GM12891 (cell line): ENCODE results near the gene UBE2L5.

ENCODE experiments used
- DNase-seq: peaks from one replicate; pipeline ENCODE4 v3.0.0; 2011; ENCODE audit warnings: low spot score; ENCODE audit not compliant: insufficient read length
- FAIRE-seq: peaks from 2 replicates; lab custom pipeline; 2011; peaks lifted over from hg19 to GRCh38; lab: Jason Lieb, UNC
- PAX5 ChIP-seq: IDR thresholded peaks from 2 replicates; pipeline ENCODE4 v1.6.1; 2011; ENCODE audit warnings: low read length, moderate library complexity, mild to moderate bottlenecking; ENCODE audit not compliant: insufficient read depth, severe bottlenecking
- POLR2A ChIP-seq: IDR thresholded peaks from 2 replicates; pipeline ENCODE4 v1.6.1; 2011; ENCODE audit warnings: low read depth, low read length, control low read depth
- POLR2AphosphoS5 ChIP-seq: IDR thresholded peaks from 2 replicates; pipeline ENCODE4 v1.6.1; 2011; ENCODE audit warnings: low read depth, low read length, control low read depth
- POU2F2 ChIP-seq: IDR thresholded peaks from 2 replicates; pipeline ENCODE4 v1.6.1; 2011; ENCODE audit warnings: low read depth, mild to moderate bottlenecking, control low read depth, low read length, moderate library complexity
- SPI1 ChIP-seq: IDR thresholded peaks from 2 replicates; pipeline ENCODE4 v1.6.1; 2011; ENCODE audit warnings: low read depth, low read length, control low read depth
- TAF1 ChIP-seq: IDR thresholded peaks from 2 replicates; pipeline ENCODE4 v1.6.1; 2011; ENCODE audit warnings: low read depth, low read length, control low read depth

UBE2L5 gene

GRCh38 chr13:30388406-30389283 is 33.6 kb upstream of the UBE2L5 start:
- FAIRE-seq (no peak), DNase-seq (no peak)
- TF ChIP-seq SPI1 (no peak), POLR2A (no peak), TAF1 (no peak), POU2F2 (no peak), POLR2AphosphoS5 (no peak), PAX5 (no peak)

GRCh38 chr13:30391956-30392680 is 30.2 kb upstream of the UBE2L5 start:
- no peak for FAIRE-seq
- no peak for DNase-seq
- TF ChIP-seq PAX5 = no peak
- TF ChIP-seq TAF1 = no peak
- no peak for TF ChIP-seq SPI1
- TF ChIP-seq POU2F2 = no peak
- no peak for TF ChIP-seq POLR2A
- TF ChIP-seq POLR2AphosphoS5 = no peak

GRCh38 chr13:30392681-30393045 is 29.6 kb upstream of the UBE2L5 start:
- no peak for TF ChIP-seq SPI1
- no peak for TF ChIP-seq POU2F2
- TF ChIP-seq PAX5 = no peak
- TF ChIP-seq TAF1 = no peak
- no peak for TF ChIP-seq POLR2AphosphoS5
- TF ChIP-seq POLR2A = no peak
- FAIRE-seq = no peak
- no peak for DNase-seq

- DNase-seq (no peak), FAIRE-seq (peak; percentile 50)
These were observed 27.5 kb upstream of the UBE2L5 start for GRCh38 chr13:30394751-30395191.

GRCh38 chr13:30395192-30396158 is 26.8 kb upstream of the UBE2L5 start:
- FAIRE-seq (peak; percentile 84), DNase-seq (peak; percentile 31)
- TF ChIP-seq POLR2AphosphoS5 = 0 out of 2 replicates have a peak, but pooled peaks have one; percentile 33
- no peak; the same call in 1 of the 2 replicates for TF ChIP-seq POLR2A
- peak; percentile 36; the same call in 1 of the 2 replicates for TF ChIP-seq TAF1
- TF ChIP-seq PAX5 = no peak
- no peak for TF ChIP-seq SPI1
- no peak for TF ChIP-seq POU2F2

More at GRCh38 chr13:30394751-30395191, 27.5 kb upstream of the UBE2L5 start:
- no peak for TF ChIP-seq PAX5
- no peak for TF ChIP-seq POLR2A
- no peak for TF ChIP-seq POU2F2
- no peak for TF ChIP-seq TAF1
- TF ChIP-seq POLR2AphosphoS5 = no peak
- TF ChIP-seq SPI1 = no peak

GRCh38 chr13:30396434-30397075 is 25.7 kb upstream of the UBE2L5 start:
- no peak for DNase-seq
- TF ChIP-seq POU2F2 (peak; percentile 68; the same call in 1 of the 2 replicates), SPI1 (no peak), TAF1 (no peak)
- FAIRE-seq = no peak

GRCh38 chr13:30398601-30399072 is 23.7 kb upstream of the UBE2L5 start:
- TF ChIP-seq PAX5 (no peak), POLR2AphosphoS5 (no peak), POU2F2 (no peak), TAF1 (no peak), SPI1 (no peak), POLR2A (no peak)
- FAIRE-seq (no peak), DNase-seq (no peak)

GRCh38 chr13:30400376-30400775 is 21.9 kb upstream of the UBE2L5 start:
- TF ChIP-seq POLR2A (no peak), SPI1 (no peak), POU2F2 (no peak), POLR2AphosphoS5 (no peak), PAX5 (no peak), TAF1 (no peak)
- no peak for FAIRE-seq
- no peak for DNase-seq
